OCI-LY3 (cell line): ENCODE results near the gene DCLK1.

Experiments
- CTCF ChIP-seq: fragments of 200-600, 300-600 bp; sonication (generic); IDR thresholded peaks from 2 replicates; pipeline ENCODE4 v1.5.1; 2014; ENCODE audit warnings: antibody characterized with exemption, low read length, low read depth
- EZH2phosphoT487 ChIP-seq: fragments of 200-600 bp; shearing (Covaris generic); IDR thresholded peaks from 2 replicates; pipeline ENCODE4 v1.6.1; 2018; ENCODE audit warnings: antibody characterized with exemption, mixed run types, low read depth

GRCh38 chr13:36147330-36147729, 16.1 kb upstream of the DCLK1 start:
- TF ChIP-seq CTCF = no peak
- TF ChIP-seq EZH2phosphoT487 = no peak
